Naive thymus-derived CD8-positive, alpha-beta T cell (primary cell): ENCODE measurements around the gene PARVA. TPM values are rescaled to one million over a fixed set of nuclear protein-coding genes. Genes with fewer than 3 reads are reported as not detected.
A peak's percentile ranks its signal among the peaks of the same experiment; 100 is the strongest.

Source experiments
- ATAC-seq, 2 donors: fragments of 150-1000 bp; cut with Tn5 transposase in 1 of 2; sonication (Bioruptor Pico), chemical (Tn5 transposase) in 1 of 2; 1 replicate in 1 of 2; 2 replicates in 1 of 2; pipeline ENCODE4 v1.10.0; 2021; ENCODE audit warnings: mild to moderate bottlenecking in 2 of 2, moderate library complexity in 2 of 2
- POLR2A ChIA-PET: fragments of 350-600 bp; sonication (Branson Sonifier 250); formaldehyde crosslinking; loops from one replicate; lab custom pipeline; 2021; ENCODE audit warnings: antibody characterized with exemption; lab: Charles Lee
- DNase-seq, 10 donors: peaks; one replicate each; pipeline versions ENCODE4 v3.0.0 to v3.0.0-alpha.2; 2020 to 2022
- H3K27ac Mint-ChIP-seq, 10 donors: one replicate each; pipeline ENCODE4 v1.8.0; 2020 to 2022; ENCODE audit warnings: mild to moderate bottlenecking in 10 of 10, mixed read lengths in 10 of 10, moderate library complexity in 4 of 10, inconsistent platforms in 1 of 10
- H3K27me3 Mint-ChIP-seq, 5 donors: one replicate each; pipeline ENCODE4 v1.8.0; 2021 to 2022; ENCODE audit warnings: mixed read lengths in 5 of 5
- H3K36me3 Mint-ChIP-seq, 3 donors: one replicate each; pipeline ENCODE4 v1.8.0; 2020 to 2022; ENCODE audit warnings: mixed read lengths in 3 of 3, mild to moderate bottlenecking in 2 of 3, inconsistent platforms in 1 of 3
- H3K4me1 Mint-ChIP-seq, 4 donors: one replicate each; pipeline ENCODE4 v1.8.0; 2021 to 2022; ENCODE audit warnings: mixed read lengths in 4 of 4
- H3K4me3 Mint-ChIP-seq, 10 donors: one replicate each; pipeline ENCODE4 v1.8.0; 2020 to 2022; ENCODE audit warnings: mild to moderate bottlenecking in 10 of 10, mixed read lengths in 10 of 10, moderate library complexity in 6 of 10, inconsistent platforms in 1 of 10
- H3K9me3 Mint-ChIP-seq, 9 donors: one replicate each; pipeline ENCODE4 v1.8.0; 2020 to 2022; ENCODE audit warnings: mixed read lengths in 9 of 9, mild to moderate bottlenecking in 3 of 9, inconsistent platforms in 1 of 9, moderate library complexity in 1 of 9
- polyA plus RNA-seq, 3 donors: library from polyadenylated mRNA; unstranded; fragments of 300-500 nt; fragmentation: Illumina TruSeq; gene quantifications; one replicate each; pipeline ENCODE4 v1.2.3, GENCODE V29; 2021
- total RNA-seq, 8 experiments: library from RNA in 2 of 8; stranded (reverse) in 2 of 8; gene quantifications; one replicate each; pipeline ENCODE4 v1.2.3 and lab custom pipeline; 2021 to 2026

PARVA gene
- total and polyA plus RNA-seq, 5 experiments from 2014 or later, result 0.19 to 0.44 (median 0.26) TPM; not detected in 2

DNA sequence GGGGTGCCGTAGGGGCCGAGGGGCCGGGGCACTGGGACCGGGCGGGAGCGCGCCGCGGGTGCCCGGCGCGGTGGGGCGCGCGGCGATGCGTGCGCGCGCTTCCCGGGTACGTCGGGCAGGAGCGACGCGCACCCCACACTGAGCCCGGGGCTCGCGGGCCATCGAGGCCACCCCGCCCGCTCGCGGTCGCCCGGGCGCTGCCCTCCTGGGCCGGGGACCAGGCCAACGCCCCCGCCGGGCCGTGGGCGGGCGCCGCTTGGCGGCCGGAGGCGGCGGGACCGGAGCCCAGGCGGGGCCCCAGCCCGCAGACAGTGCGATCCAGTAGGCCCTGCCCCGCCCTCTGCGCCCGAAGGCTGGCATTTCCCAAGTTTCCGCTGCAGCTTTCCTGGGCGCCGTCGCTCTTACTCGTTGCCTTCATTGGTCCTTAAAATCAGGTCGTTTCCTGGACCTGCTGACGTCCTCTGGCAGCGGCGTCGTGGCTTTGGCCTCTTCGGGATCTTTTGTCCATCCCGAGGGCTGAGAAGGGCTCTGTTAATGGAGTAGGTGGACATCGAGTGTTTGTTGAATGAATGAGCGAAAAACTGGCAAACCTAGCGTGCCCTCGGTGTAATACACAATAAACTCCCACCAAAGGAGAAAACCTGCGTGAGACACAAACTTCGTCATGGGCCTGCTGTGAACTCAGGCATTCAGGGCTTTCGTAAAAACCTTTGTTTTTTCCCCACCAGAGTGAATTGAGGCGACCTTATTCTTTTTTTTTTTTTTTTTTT, 638 bp downstream of the PARVA start:
- ATAC-seq (peak; percentile 53 to 65), DNase-seq (peak in 2 of 10 donors; percentile 10 to 21)
- Mint-ChIP-seq H3K27ac (peak overlapping the region in 4 of 10 donors; percentile 29 to 83 (median 42)), H3K36me3 (peaks cover 0 to 9% (median 0%) of the 10 kb centered on the region in 3 donors), H3K4me3 (peak overlapping the region; percentile 54 to 86 (median 80)), H3K4me1 (peaks cover 3 to 13% (median 10%) of the 10 kb centered on the region in 4 donors), H3K9me3 (peaks cover 0 to 10% (median 2%) of the 10 kb centered on the region in 9 donors), H3K27me3 (peaks cover 4 to 51% (median 21%) of the 10 kb centered on the region in 5 donors)
- POLR2A ChIA-PET, result no interaction called here

DNA sequence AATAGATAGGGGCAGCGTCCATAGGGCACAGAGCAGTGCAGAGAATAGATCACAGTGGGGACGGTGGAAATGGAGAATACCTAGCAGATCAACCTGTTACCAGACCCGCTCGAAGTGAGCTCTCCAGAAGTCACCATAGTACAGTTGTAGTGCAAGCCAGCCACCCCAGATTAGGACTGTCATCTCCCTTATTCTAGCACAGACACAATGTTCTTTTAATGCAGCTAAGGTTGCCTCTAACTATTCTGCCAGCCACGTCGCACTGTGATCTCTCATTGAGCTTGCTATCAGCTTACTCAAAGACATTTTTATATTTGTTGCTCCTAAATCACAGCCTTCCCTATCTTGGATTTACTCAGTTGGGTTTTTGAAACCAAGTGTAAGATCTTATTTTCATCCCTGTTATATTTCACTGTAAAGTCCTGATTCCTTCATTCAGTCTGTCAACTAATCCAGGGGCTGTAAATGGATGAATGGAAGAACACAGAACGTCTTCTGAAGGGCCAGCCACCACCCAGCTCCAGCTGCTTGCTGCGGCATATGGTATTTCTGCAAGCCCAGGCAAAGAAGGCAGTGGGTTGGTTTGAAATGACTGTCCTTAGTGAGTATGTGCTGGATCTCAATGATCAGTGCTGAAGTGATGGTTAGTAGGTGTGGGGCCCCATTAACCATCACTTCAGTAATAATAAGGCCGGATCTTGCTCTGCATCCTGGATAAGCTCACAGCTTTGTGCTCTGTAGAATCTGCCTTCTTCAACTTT, 3.4 kb downstream of the PARVA start:
- H3K4me3 Mint-ChIP-seq, result no peak overlapping the region
- H3K27me3 Mint-ChIP-seq, result peaks cover 4 to 39% (median 21%) of the 10 kb centered on the region in 5 donors
- POLR2A ChIA-PET, result no interaction called here
- ATAC-seq, result no peak
- H3K9me3 Mint-ChIP-seq, result peaks cover 0 to 11% (median 0%) of the 10 kb centered on the region in 9 donors
- H3K27ac Mint-ChIP-seq, result no peak overlapping the region
- no peak for DNase-seq
- H3K4me1 Mint-ChIP-seq, result peaks cover 3 to 13% (median 10%) of the 10 kb centered on the region in 4 donors
- H3K36me3 Mint-ChIP-seq, result no peaks in the 10 kb centered on the region

DNA sequence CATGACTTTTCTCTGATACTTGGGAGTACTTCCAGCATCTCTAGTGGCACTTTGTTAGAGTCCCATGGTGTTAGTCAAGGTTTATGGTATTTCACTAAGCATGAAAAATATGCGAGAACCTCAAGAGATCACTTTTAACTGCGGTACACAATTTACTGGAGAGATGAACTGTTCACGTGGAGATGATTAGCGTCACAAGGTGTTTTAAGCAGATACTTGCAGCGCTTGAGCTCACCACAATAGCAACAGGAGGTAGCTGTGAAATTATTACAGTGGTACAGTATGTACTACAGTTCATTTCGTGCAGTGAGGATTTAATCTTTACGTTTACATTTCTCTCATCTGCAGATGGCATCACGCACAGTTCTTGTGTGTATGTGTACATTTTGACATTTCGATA, 4.5 kb downstream of the PARVA start:
- Mint-ChIP-seq H3K27ac (no peak overlapping the region), H3K4me3 (no peak overlapping the region), H3K9me3 (peaks cover 0 to 11% (median 0%) of the 10 kb centered on the region in 9 donors), H3K36me3 (no peaks in the 10 kb centered on the region), H3K27me3 (peaks cover 4 to 35% (median 19%) of the 10 kb centered on the region in 5 donors), H3K4me1 (peaks cover 2 to 8% (median 3%) of the 10 kb centered on the region in 4 donors)
- ATAC-seq (no peak), DNase-seq (no peak)
- POLR2A ChIA-PET, result no interaction called here

DNA sequence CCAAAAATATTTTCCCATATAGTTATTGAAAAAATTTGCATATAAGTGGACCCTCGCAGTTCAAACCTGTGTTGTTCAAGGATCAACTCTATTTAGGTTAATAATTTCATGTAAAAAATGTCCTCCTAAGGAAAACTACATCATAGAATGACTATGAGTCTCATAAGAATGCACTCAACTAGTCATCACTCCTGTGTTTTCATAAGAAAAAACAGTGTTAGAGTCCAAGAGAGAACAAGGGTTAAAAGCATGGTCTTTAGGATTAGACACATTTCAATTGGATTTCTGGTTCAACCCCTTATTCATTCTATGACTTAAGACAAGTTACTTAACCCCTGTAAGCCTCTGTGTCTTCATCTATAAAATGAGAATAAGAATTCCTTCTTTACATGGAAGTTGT, 5.1 kb downstream of the PARVA start:
- Mint-ChIP-seq H3K27me3 (peaks cover 4 to 33% (median 15%) of the 10 kb centered on the region in 5 donors), H3K36me3 (no peaks in the 10 kb centered on the region)
- POLR2A ChIA-PET, result no interaction called here

DNA sequence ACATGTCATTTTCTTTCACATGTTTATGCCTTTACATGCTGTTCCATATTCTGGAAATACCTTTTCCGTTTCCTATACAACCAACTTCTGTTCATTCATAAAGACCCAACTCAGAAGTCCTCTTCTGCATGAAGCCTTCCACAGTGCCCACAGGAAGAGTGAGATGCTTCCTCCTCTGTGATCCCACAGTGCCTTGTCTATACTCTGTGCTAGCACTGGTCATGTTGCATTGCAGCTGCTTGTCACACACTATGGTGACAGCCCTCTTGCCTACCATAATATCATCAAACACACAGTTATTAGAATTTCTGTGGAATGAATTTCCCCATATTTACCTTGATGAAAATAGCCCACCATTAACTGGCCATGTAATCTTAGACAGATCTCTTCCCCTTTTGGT, 8.9 kb downstream of the PARVA start:
- ATAC-seq (no peak), DNase-seq (no peak)
- no peak overlapping the region for H3K4me3 Mint-ChIP-seq
- H3K36me3 Mint-ChIP-seq, result no peaks in the 10 kb centered on the region
- POLR2A ChIA-PET, result no interaction called here
- peaks cover 0 to 3% (median 0%) of the 10 kb centered on the region in 4 donors for H3K4me1 Mint-ChIP-seq
- peak overlapping the region in 1 of 10 donors; percentile 16 for H3K27ac Mint-ChIP-seq
- peaks cover 0 to 11% (median 0%) of the 10 kb centered on the region in 9 donors for H3K9me3 Mint-ChIP-seq
- H3K27me3 Mint-ChIP-seq, result peaks cover 0 to 11% (median 0%) of the 10 kb centered on the region in 5 donors

More for the DNA sequence above, 5.1 kb downstream of the PARVA start:
- no peak overlapping the region for H3K4me3 Mint-ChIP-seq
- peaks cover 0 to 7% (median 2%) of the 10 kb centered on the region in 4 donors for H3K4me1 Mint-ChIP-seq
- ATAC-seq (no peak), DNase-seq (no peak)
- H3K27ac Mint-ChIP-seq, result no peak overlapping the region
- peaks cover 0 to 11% (median 0%) of the 10 kb centered on the region in 9 donors for H3K9me3 Mint-ChIP-seq

DNA sequence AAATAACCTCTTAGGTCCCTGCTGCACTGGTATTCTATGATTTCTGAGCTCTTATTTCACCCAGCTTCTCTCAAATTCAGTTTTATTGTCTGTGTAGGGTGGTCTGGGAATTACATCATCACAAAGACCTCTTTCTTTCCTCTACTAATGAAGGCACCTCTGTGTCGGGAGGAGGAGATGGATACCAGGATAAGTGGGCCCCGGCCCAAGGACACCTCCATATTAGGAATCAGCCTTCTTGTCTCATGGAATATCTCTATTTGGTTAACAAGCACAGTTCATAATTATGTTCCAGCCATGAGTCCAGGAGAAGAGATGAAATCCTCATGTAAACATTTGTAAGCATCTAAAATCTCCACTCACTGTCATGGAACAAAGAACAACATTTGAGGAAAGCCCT, 9.4 kb downstream of the PARVA start:
- peaks cover 0 to 11% (median 0%) of the 10 kb centered on the region in 9 donors for H3K9me3 Mint-ChIP-seq
- H3K27ac Mint-ChIP-seq, result no peak overlapping the region
- H3K27me3 Mint-ChIP-seq, result peaks cover 0 to 11% (median 0%) of the 10 kb centered on the region in 5 donors
- DNase-seq (no peak), ATAC-seq (no peak)
- H3K4me3 Mint-ChIP-seq, result no peak overlapping the region
- H3K36me3 Mint-ChIP-seq, result no peaks in the 10 kb centered on the region
- POLR2A ChIA-PET, result no interaction called here
- H3K4me1 Mint-ChIP-seq, result peaks cover 0 to 3% (median 0%) of the 10 kb centered on the region in 4 donors

DNA sequence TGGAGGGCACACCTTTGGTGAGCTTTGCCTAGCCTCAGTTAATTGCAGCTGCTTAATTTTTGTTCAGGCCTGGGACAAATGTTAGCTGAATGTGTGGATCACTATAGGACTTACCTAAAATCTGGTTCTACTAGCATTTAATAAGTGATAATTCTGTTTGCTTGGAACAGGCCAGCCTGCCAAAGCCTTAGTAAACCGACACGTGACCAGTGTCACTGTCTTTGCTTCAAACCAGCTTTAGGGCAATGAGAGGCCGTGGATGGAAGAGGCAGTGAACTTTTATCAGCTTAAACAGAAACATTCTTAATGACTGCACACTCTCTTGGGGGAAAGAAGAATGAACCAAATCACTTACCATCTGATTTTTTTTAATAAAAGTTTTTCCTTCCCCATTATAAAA, 10.8 kb downstream of the PARVA start:
- H3K36me3 Mint-ChIP-seq, result no peaks in the 10 kb centered on the region
- H3K9me3 Mint-ChIP-seq, result peaks cover 0 to 11% (median 0%) of the 10 kb centered on the region in 9 donors
- POLR2A ChIA-PET, result no interaction called here

DNA sequence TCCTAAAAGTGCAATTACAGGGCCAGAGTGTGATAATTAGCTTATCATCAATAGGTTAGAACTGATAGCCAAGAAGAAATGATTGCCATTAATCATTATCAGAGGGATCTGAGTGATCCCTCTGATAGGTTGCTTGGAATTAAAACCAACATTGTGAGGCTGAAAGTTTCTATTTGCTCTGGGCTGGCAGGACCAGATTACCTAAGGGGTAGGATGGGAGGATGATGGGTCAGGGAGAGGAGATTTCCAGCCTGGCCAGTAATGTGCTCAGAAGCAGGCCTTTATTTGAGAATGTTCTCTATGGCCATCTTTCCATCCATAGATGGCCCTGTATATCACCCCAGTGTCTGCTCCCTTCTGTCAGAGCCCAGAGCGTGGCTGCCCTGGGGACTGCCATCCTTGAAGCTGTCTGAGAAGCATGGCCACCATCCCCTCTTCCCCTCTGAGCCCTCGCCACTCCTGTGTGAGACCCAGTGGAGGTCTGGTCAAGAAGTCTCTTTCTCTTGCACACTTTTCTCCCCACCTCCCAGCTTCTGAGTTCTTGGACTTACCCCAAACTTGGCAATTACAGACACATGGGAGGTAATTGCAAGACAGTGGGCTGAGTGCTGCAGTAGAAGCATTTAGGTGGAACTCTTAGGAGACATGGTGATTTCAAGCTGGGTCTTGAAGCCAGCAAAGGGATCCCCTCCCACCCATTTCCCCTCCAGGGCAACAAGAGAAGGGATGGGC, 11.7 kb downstream of the PARVA start:
- peaks cover 0 to 8% (median 0%) of the 10 kb centered on the region in 5 donors for H3K27me3 Mint-ChIP-seq
- DNase-seq (no peak), ATAC-seq (no peak)
- no peak overlapping the region for H3K27ac Mint-ChIP-seq
- H3K36me3 Mint-ChIP-seq, result peaks cover 0 to 4% (median 0%) of the 10 kb centered on the region in 3 donors
- H3K4me3 Mint-ChIP-seq, result no peak overlapping the region
- POLR2A ChIA-PET, result no interaction called here
- peaks cover 0 to 3% (median 0%) of the 10 kb centered on the region in 4 donors for H3K4me1 Mint-ChIP-seq
- peaks cover 0 to 16% (median 3%) of the 10 kb centered on the region in 9 donors for H3K9me3 Mint-ChIP-seq

More for the DNA sequence above, 10.8 kb downstream of the PARVA start:
- ATAC-seq (no peak), DNase-seq (no peak)
- Mint-ChIP-seq H3K4me3 (no peak overlapping the region), H3K4me1 (peaks cover 0 to 3% (median 0%) of the 10 kb centered on the region in 4 donors), H3K27me3 (peaks cover 0 to 9% (median 0%) of the 10 kb centered on the region in 5 donors), H3K27ac (no peak overlapping the region)

DNA sequence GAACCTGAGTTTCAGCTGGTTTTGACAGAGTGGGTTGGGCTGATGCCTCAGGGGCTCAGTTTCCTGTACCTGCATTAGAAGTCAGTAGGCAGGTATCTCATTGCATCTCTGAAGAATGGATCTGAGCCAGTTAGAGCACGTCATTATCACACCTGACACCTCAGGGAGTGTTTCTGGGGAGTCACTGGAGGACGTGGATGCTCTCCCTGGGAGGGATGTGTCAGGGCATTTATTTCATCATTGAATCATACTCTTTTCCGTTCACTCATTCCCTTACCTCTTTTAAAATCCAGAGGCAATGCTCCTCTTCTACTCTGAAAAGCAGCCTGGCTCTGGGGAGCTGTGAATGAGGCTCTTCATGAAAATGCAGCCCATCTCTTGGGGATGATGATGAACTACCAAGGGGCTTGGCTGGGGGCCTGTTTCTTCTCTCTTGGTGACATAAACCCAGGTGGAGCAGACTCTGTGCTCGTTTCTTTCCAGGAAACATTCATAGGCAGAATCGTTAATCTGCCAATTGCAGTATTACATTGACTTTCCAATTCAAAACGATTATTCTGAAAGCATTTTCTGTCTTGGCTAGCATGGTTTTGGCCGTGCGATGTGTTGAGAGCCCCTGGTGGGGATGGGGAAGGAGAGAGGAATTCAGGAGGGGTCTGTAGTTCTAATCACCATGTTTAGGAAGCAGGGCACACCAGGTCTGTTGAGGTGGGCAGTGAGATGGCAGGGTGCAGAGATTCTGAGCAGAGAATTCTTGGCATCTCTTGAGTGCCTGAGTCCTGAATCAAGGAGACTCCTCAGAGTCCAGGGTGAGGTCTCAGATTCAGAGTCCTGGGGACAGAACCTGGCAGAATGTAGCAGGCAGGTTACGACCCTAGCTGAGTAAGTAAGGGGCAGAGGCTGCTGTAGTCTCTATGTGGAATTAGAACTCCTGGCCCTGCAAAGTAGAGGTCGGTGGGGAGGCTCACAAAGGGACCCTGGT, 12.6 kb downstream of the PARVA start:
- ATAC-seq (no peak), DNase-seq (no peak)
- Mint-ChIP-seq H3K36me3 (peaks cover 0 to 4% (median 0%) of the 10 kb centered on the region in 3 donors), H3K27ac (no peak overlapping the region), H3K4me3 (no peak overlapping the region), H3K27me3 (peaks cover 0 to 8% (median 1%) of the 10 kb centered on the region in 5 donors), H3K9me3 (peaks cover 0 to 8% (median 2%) of the 10 kb centered on the region in 9 donors), H3K4me1 (no peaks in the 10 kb centered on the region)
- POLR2A ChIA-PET, result no interaction called here

DNA sequence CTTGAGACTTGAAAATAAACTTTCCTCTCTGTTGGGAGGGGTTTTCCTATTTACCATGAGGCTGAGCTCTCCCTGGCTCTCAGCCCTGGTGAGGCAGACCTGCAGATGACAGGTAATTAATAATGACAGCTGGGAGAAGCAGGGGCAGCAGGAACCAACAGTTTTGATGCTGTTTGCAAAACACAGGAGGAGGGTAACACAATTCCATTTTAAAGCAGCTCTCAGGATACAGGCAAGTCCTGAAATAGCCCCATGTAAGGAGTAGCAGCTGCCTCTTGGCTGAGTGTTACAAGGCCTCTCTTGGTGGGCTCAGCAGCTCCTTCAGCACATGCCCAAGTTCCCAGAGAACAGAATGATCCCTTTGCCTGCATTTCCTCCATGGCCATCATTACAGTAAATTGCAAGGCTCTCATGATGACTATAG, 13.3 kb downstream of the PARVA start:
- no peak for ATAC-seq
- Mint-ChIP-seq H3K27ac (no peak overlapping the region), H3K36me3 (peaks cover 0 to 4% (median 0%) of the 10 kb centered on the region in 3 donors), H3K27me3 (peaks cover 0 to 8% (median 1%) of the 10 kb centered on the region in 5 donors), H3K4me1 (no peaks in the 10 kb centered on the region), H3K9me3 (peaks cover 0 to 8% (median 2%) of the 10 kb centered on the region in 9 donors), H3K4me3 (no peak overlapping the region)
- POLR2A ChIA-PET, result no interaction called here
- DNase-seq, result no peak

DNA sequence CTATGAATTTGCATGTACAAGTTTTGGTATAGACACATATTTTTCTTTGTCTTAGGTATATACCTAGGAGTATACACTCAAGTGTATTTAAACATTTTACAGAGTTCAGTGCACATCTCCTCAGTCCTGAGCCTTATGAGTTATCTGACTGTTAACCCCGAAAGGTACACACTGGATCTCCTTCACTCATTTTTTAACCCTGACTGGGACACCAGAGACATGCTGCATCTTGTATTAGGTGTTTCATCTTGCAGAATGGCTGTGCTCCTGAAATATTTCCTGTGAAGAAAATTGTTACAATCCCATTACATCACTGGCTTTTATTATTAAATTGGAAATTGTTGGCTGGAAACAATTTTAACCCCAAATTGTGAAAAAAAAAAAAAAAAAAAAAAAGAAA, 15.3 kb downstream of the PARVA start:
- H3K36me3 Mint-ChIP-seq, result peaks cover 0 to 4% (median 0%) of the 10 kb centered on the region in 3 donors

More for the DNA sequence above, 15.3 kb downstream of the PARVA start:
- DNase-seq (no peak), ATAC-seq (no peak)
- Mint-ChIP-seq H3K4me3 (no peak overlapping the region), H3K27me3 (peaks cover 0 to 2% (median 1%) of the 10 kb centered on the region in 5 donors), H3K9me3 (peaks cover 0 to 8% (median 2%) of the 10 kb centered on the region in 9 donors), H3K4me1 (peaks cover 3 to 10% (median 6%) of the 10 kb centered on the region in 4 donors), H3K27ac (no peak overlapping the region)
- POLR2A ChIA-PET, result no interaction called here
